Stimulated activated CD4-positive, alpha-beta T cell treated with anti-CD3 and anti-CD28 coated beads, Interleukin-12 subunit alpha, Interleukin-12 subunit beta, amount 100 ng/mL, for 48 hours (primary cell): Measurements from ENCODE around the gene OR1F1.
"Not testable (repeated sequence)": the region's sequence is repeated elsewhere in the genome, so short reads cannot be mapped to it uniquely, and the experiment has no call there.

ENCODE experiments used
- DNase-seq, 3 donors: peaks; one replicate each; pipeline ENCODE4 v3.0.0-alpha.2; 2020; ENCODE audit warnings: low read depth in 2 of 3, low spot score in 1 of 3

The OR1F1 gene

DNA sequence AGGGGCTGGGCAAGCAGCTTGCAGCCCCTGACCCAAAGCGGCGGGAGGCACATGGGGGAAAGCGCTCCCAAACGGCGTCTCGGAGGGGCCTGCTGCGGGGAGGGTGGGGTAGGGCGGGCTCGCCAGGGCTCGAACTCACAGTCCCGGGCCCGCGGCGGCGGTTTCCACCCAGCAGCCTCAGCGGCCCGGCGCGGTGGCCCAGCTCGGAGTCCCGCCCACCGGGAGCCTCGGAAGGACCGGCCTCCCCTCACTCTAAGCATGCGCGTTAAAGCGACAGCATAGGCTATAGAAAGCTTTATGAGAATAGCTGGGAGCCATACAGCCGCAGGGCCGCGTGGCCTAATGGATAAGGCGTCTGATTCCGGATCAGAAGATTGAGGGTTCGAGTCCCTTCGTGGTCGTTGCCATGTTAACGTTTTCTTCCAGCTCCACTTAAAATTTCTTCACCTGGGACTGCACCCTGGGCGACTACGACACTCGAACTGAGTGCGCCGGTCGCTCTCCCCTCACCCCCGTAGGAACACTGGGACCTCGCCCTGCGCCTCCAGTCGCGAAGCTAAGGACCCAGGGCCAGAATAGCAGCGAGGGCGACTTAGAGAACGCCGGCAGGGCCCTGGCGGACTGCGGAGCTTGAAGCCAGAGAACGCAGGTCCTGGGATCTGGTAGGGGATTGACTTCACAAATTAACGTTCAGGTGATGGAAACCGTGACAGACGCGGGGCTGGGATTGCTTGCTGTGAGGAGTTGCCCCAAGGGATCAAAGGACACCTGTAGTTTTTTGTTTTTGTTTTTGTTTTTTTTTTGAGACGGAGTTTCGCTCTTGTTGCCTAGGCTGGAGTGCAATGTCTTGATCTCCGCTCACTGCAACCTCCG, 37.4 kb upstream of the OR1F1 start:
- DNase-seq = peak; percentile 95 to 100 (median 100)

DNA sequence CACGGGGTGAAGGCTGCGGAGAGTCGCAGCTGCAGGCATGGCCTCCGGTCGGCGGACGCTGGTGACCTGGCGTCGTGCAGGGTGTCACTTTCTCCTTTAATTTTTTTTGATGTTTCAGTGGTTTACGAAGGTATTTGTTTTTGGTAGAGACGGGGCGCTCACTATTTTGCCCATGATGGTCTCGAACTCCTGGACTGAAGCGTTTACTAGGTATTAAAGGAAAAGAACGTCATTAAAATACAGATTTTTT, 36.1 kb upstream of the OR1F1 start:
- no peak for DNase-seq

- peak; percentile 85 to 97 (median 93) for DNase-seq
These were observed 35.6 kb upstream of the OR1F1 start for GRCh38 chr16:3152277-3152990.

GRCh38 chr16:3152991-3153368, 35.0 kb upstream of the OR1F1 start:
- no peak for DNase-seq

- DNase-seq = no peak
These were observed 32.8 kb upstream of the OR1F1 start for GRCh38 chr16:3155181-3155580.

- no peak for DNase-seq
These were observed 32.0 kb upstream of the OR1F1 start for GRCh38 chr16:3155972-3156371.

DNA sequence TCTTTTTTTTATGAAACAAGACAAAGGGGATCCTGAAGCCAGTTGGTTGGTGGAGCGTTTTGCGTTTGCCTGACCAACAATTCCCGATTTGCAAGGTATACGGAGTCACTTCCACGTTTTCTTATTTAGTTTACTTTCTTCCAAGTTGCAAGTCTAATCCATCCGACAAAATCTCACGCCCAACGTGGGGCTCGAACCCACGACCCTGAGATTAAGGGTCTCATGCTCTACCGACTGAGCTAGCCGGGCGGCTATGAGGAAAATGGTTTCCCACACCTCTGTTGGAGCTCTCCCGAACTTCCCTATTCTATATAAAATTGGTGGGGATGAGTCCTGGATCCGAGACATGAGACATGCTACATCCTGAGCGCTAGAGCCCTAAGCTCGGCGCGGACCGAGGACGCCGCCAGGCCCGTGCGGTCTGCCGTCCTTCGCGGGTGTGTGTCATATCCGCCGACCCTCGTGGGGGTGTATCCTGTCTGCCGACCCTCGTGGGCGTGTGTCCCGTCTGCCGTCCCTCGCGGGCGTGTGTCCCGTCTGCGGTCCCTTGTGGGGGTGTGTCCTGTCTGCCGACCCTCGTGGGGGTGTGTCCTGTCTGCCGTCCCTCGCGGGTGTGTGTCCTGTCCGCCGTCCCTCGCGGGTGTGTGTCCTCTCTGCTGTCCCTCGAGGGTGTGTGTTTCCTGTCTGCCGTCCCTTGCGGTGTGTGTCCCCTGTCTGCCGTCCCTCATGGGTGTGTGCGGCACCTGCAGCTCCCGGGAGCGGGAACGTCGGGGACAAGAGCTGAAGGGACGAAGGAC, 30.6 kb upstream of the OR1F1 start:
- DNase-seq = peak in 2 of 3 donors; percentile 47 to 59

DNA sequence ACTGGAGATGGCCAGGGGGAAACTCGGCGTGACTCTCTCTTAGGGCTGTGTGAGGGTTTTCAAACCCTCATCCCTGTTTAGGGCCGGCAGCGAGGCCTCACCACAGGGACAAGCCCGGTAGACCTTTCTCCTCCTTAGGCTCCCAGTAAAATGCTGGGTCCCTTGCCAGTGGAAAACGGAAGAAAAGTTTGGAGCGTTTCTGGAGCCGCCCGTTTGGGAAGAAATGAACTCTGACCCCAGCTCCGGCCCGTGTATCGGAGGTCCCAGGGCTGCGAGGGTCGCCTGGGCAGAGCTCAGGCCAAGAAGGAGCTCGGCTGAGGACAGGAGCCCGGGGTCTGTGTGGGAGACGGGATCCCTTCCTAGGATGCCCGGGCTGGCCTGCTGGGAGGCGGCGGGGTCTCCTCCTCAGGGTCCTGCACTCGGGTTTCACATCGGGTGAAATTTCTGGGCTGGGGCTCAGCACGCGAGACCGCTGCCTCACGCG, 29.9 kb upstream of the OR1F1 start:
- no peak for DNase-seq

DNA sequence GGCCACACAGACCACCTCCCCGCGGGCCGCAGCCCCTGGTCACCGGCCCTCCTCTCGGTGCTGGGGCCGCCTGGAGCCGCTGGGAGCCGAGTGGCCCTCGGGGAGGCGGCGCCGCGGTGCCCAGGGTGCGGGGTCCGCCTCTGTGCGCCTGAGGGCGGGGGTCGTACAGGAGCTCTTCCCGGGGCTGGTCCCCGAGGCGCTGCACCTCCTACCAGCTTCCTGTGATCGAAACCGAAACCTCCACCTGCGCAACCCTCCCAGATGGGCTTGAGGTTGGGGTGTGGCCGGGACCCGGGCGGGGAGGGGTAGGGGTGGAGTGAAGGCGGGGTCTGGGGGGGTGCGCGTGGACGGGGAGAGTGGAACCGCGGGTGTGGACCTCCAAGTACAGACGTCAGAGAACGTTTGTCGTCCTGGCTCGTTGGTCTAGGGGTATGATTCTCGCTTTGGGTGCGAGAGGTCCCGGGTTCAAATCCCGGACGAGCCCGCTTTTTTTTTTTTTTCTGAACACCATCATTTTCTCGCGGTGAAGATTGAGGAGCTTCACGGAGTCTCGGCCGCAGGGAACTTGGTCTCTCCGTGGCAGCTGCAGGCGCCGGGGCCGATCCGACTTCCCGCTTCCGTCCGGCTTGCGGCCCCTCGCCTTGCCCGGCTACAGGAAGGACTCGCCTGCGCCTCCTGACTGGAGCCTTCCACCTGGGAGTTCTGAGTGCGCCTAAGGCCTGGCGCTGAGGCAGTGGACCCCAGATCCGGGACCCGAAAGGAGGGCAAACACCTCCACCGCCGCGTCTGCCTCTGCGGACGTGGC, 29.3 kb upstream of the OR1F1 start:
- peak; percentile 72 to 87 (median 75) for DNase-seq

- DNase-seq = no peak
These were observed 26.6 kb upstream of the OR1F1 start for GRCh38 chr16:3161235-3162018.

GRCh38 chr16:3164121-3164991, 23.6 kb upstream of the OR1F1 start:
- no peak for DNase-seq

DNA sequence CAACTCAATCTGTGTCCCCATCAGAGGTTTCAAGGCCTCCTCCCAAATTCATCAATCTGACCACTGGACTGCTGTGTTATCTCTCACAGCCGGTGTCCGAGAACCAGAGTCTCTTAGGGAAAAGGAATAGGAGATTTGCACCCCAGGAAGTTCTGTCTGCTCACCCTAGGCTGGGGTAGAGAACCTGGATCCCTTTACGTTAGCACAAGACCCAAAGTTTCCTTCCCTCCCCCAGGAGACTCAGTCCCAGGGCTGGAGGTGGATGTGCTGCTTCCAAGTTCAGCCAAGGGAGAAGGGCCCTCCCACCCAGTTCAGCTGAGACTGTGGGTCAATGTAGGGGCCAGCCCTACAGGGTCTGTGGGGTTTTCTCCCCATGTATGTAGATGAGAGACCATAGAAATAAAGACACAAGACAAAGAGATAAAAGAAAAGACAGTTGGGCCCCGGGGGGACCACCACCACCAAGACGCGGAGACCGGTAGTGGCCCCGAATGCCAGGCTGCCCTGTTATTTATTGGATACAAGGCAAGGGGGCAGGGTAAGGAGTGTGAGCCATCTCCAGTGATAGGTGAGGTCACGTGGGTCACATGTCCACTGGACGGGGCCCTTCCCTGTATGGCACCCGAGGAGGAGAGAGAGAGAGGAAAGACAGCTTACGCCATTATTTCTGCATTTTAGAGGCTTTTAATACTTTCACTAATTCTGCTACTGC, 22.7 kb upstream of the OR1F1 start:
- DNase-seq = no peak

DNA sequence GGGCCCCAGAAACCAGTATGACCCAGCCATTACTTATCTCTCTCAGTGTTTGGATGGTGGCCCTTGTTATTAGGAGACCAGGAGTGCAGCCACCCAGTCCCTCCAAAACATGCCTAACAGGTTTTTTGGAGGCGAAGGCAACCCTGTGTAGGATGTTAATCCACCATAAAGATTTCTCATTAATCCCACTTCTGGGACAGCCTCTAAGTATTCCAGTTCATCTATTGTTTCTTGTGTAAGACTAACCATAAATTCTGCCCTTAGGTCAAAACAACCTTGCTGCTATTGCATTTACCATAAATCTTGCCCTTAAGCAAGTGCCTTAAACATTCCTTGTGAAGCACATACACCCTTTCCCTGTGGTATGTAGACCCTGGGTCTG, 21.5 kb upstream of the OR1F1 start:
- DNase-seq = no peak

DNA sequence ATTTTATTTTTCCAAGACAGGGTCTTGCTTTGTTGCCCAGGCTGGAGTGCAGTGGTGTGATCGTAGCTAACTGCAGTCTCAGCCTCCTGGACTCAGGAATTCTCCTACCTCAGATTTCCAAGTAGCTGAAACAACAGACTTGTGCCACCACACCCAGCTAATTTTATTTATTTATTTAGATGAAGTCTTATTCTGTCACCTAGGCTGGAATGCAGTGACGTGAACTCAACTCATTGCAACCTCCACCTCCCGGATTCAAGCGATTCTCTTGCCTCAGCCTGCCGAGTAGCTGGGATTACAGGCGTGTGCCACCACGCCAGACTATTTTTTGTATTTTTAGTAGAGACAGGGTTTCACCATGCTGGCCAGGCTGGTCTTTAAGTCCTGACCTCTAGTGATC, 19.3 kb upstream of the OR1F1 start:
- not testable (repeated sequence) for DNase-seq

DNA sequence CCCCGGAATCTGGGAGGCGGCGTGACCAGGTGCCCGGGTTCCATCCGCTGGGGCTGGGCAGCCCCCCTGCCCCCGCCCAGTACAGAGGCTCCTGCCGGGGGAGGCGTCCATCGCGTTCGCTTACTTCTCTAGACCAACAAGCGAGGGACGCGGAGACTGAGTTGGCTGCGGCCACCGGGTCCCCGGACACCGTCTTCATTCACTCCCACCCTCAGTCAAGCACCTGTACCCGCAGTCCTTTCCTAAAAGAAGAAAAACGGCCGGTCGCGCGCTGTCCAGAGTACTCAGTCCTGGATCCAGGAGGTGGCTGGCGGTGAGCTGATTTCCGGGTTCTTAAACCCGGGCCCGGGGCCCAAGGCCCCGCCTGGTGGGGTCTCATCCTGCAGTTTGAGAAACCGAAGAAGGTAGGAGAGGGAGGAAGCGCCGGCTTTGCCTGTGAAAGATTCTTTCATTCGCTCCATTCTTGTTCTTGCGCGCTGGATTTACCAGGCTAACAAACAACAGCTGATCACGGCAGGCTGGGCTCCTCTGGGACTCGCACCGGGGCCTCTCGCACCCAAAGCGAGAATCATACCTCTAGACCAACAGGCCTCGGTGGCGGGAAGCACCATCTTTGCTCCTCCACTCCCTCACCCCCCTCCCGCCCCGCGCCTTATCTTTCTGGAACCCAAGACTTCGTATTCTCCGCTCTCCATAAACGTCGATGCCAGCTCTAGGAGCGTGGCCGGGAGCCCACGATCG, 17.4 kb upstream of the OR1F1 start:
- DNase-seq = no peak

DNA sequence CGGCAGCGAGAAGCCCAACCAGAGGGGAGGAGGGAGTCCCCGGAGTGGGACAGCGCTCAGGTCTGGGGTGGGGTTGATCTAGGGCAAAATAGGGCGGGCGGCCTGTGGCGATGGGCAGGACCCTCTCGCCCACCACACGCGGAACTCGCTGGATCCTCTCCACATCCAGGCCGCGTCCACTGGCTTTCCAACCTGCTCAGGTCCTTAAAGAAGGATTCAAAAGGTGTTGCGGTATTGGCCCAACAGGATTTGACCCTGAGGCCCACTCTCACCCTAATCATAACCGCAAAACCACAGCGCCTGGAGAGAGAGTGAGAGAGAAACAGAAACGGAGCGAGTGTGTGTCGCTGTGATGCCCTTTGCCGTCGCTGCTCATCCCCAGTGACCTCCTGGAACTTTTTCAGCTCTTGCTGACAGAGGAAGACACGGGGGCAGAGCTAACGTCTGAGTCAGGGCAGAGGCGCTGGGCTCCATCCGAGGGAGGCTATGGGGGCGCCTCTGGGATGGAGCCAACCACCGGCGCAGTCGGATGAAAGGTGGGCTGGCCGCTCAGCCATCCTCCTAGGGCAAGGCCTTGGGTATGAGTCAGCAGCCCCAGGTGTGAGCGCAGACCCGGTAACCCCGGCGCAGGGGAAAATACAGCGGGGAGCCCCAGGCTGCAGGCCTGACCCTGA, 16.7 kb upstream of the OR1F1 start:
- DNase-seq = no peak

- peak in 2 of 3 donors; percentile 62 to 68 for DNase-seq
These were observed 16.0 kb upstream of the OR1F1 start for GRCh38 chr16:3171855-3172593.
